Right lobe of liver (tissue), 6 donors: Measurements from ENCODE around the gene ANKDD1A. TPM values are rescaled to one million over a fixed set of nuclear protein-coding genes. Genes with fewer than 3 reads are reported as not detected.
A peak's percentile ranks its signal among the peaks of the same experiment; 100 is the strongest.

Experiments
- ATAC-seq, 4 donors: fragments of 200-7000 bp; cut with Tn5 transposase; one replicate each; pipeline ENCODE4 v1.9.1; 2020; ENCODE audit warnings: mild to moderate bottlenecking in 4 of 4, moderate library complexity in 4 of 4
- DNase-seq, 3 donors: peaks; one replicate each; pipeline ENCODE4 v3.0.0-alpha.2; 2020
- H3K27ac ChIP-seq, 3 donors: fragments of 200-600 bp; one replicate each; pipeline ENCODE4 v1.8.0; 2022
- H3K27me3 ChIP-seq, 2 donors: fragments of 200-600 bp; one replicate each; pipeline ENCODE4 v1.8.0; 2022
- H3K36me3 ChIP-seq, 4 donors: fragments of 200-600 bp; sonication (generic) in 1 of 4; one replicate each; pipeline versions ENCODE4 v1.5.1 to v1.8.0; 2017 to 2022; ENCODE audit warnings: control low read depth in 1 of 4
- H3K4me1 ChIP-seq, 4 donors: fragments of 200-600 bp; sonication (generic) in 1 of 4; one replicate each; pipeline versions ENCODE4 v1.5.1 to v1.8.0; 2017 to 2022; ENCODE audit warnings: control low read depth in 1 of 4
- H3K4me3 ChIP-seq, 3 donors: fragments of 200-600 bp; one replicate each; pipeline ENCODE4 v1.8.0; 2022
- H3K9me3 ChIP-seq, 4 donors: fragments of 200-600 bp; sonication (generic) in 1 of 4; one replicate each; pipeline versions ENCODE4 v1.5.1 to v1.8.0; 2017 to 2022; ENCODE audit warnings: control low read depth in 1 of 4
- CTCF ChIP-seq, 4 donors: fragments of 200-600 bp in 3 of 4; fragments of 450-650 bp in 1 of 4; IDR thresholded peaks; one replicate each; pipeline versions ENCODE4 v1.5.1 to v1.8.0; 2016 to 2022; ENCODE audit warnings: antibody characterized with exemption in 4 of 4, mild to moderate bottlenecking in 2 of 4
- POLR2A ChIP-seq: fragments of 450-650 bp; IDR thresholded peaks from one replicate; pipeline ENCODE4 v1.6.1; 2017; ENCODE audit warnings: antibody characterized with exemption, mild to moderate bottlenecking
- WGBS: methylation state at CpG from one replicate; pipeline ENCODE4 v1.1.6; 2018; ENCODE audit warnings: low coverage, low lambda C conversion rate; ENCODE audit not compliant: insufficient coverage; ENCODE audit errors: missing lambda C conversion rate; 5-methylcytosine and 5-hydroxymethylcytosine counted together
- intact Hi-C, 2 donors: fragments of 100-400 bp; cut with DNase I; formaldehyde crosslinking; loops; one replicate each; pipeline versions ENCODE4 v1.11.2 to v1.14.1; 2022
- total RNA-seq, 6 experiments: library from RNA; depleted of rRNA in 2 of 6; stranded (reverse); fragments of >200 nt in 2 of 6; fragmentation: NEBNext Ultra II Directional in 3 of 6; extraction: Animal tissue kit (Norgen Biotek cat#: 25700) in 3 of 6; gene quantifications; one replicate each; pipeline versions ENCODE4 v1.1.0 to v1.2.4, GENCODE V29; 2016 to 2023
- donor health status: DM: no; HTN: yes; CAD: no.
- donor health status: DM: no; HTN: no; CAD: no.
- donor health status: DM: no; HTN: no; CAD: no.
- donor health status: DM: no; HTN: yes; CAD: no.
- donor health status: DM: no; HTN: yes; CAD: no.

ANKDD1A gene
- total RNA-seq, 6 experiments from 2014 or later: 0.29 to 1.1 (median 0.47) TPM

GRCh38 chr15:64934023-64934422 is 22.3 kb downstream of the ANKDD1A start:
- Histone ChIP-seq H3K4me1 (peaks cover 0 to 7% (median 2%) of the 10 kb centered on the region in 4 donors), H3K4me3 (no peak overlapping the region), H3K27me3 (no peaks in the 10 kb centered on the region), H3K27ac (no peak overlapping the region), H3K36me3 (no peaks in the 10 kb centered on the region), H3K9me3 (no peaks in the 10 kb centered on the region)
- intact Hi-C loops: no loop called here
- TF ChIP-seq POLR2A: no peak
- 90% methylated on average over 10 of the region's 11 CpGs for WGBS
- ATAC-seq (no peak), DNase-seq (no peak)

GRCh38 chr15:64938192-64938591 is 26.5 kb downstream of the ANKDD1A start:
- TF ChIP-seq CTCF (IDR thresholded peaks at IDR 0.05) (no peak), POLR2A (no peak)
- H3K27ac ChIP-seq: peak overlapping the region in 2 of 3 donors; percentile 16 to 69
- DNase-seq: no peak
- intact Hi-C loops: no loop called here
- no peaks in the 10 kb centered on the region for H3K9me3 ChIP-seq
- H3K4me3 ChIP-seq: no peak overlapping the region
- no peaks in the 10 kb centered on the region for H3K36me3 ChIP-seq
- 20% methylated on average over 3 of the region's 3 CpGs for WGBS
- no peaks in the 10 kb centered on the region for H3K27me3 ChIP-seq
- peaks cover 0 to 7% (median 2%) of the 10 kb centered on the region in 4 donors for H3K4me1 ChIP-seq
- peak; percentile 90 to 95 (median 93) for ATAC-seq

- ATAC-seq: no peak
- intact Hi-C loops: no loop called here
- no peaks in the 10 kb centered on the region for H3K36me3 ChIP-seq
- peaks cover 0 to 14% (median 4%) of the 10 kb centered on the region in 4 donors for H3K4me1 ChIP-seq
- H3K4me3 ChIP-seq: no peak overlapping the region
- WGBS: 89% methylated on average over 3 of the region's 8 CpGs
- no peak for DNase-seq
- H3K9me3 ChIP-seq: no peaks in the 10 kb centered on the region
- no peak overlapping the region for H3K27ac ChIP-seq
- TF ChIP-seq CTCF (IDR thresholded peaks at IDR 0.05): no peak
- TF ChIP-seq POLR2A: no peak
- H3K27me3 ChIP-seq: no peaks in the 10 kb centered on the region
Measured at GRCh38 chr15:64942356-64942755, 30.7 kb downstream of the ANKDD1A start.

- Histone ChIP-seq H3K4me3 (no peak overlapping the region), H3K27me3 (no peaks in the 10 kb centered on the region), H3K27ac (no peak overlapping the region), H3K9me3 (no peaks in the 10 kb centered on the region), H3K36me3 (no peaks in the 10 kb centered on the region), H3K4me1 (peaks cover 0 to 9% (median 0%) of the 10 kb centered on the region in 4 donors)
- intact Hi-C loops: no loop called here
- no peak for TF ChIP-seq CTCF (IDR thresholded peaks at IDR 0.05)
- ATAC-seq (no peak), DNase-seq (no peak)
- WGBS: 48% methylated on average over 3 of the region's 6 CpGs
Measured at GRCh38 chr15:64943512-64944225, 32.0 kb downstream of the ANKDD1A start.

GRCh38 chr15:64944961-64945360 is 33.3 kb downstream of the ANKDD1A start:
- TF ChIP-seq POLR2A (no peak), CTCF (IDR thresholded peaks at IDR 0.05) (no peak)
- H3K4me3 ChIP-seq: no peak overlapping the region
- intact Hi-C loops: no loop called here
- no peaks in the 10 kb centered on the region for H3K27me3 ChIP-seq
- 62% methylated on average over 3 of the region's 4 CpGs for WGBS
- no peak for DNase-seq
- no peaks in the 10 kb centered on the region for H3K9me3 ChIP-seq
- H3K4me1 ChIP-seq: peaks cover 0 to 9% (median 0%) of the 10 kb centered on the region in 4 donors
- no peak overlapping the region for H3K27ac ChIP-seq
- no peaks in the 10 kb centered on the region for H3K36me3 ChIP-seq
- ATAC-seq: peak in 3 of 4 donors; percentile 34 to 61 (median 51)
